ENCODE measurements around the gene EN2.

The EN2 gene

DNA sequence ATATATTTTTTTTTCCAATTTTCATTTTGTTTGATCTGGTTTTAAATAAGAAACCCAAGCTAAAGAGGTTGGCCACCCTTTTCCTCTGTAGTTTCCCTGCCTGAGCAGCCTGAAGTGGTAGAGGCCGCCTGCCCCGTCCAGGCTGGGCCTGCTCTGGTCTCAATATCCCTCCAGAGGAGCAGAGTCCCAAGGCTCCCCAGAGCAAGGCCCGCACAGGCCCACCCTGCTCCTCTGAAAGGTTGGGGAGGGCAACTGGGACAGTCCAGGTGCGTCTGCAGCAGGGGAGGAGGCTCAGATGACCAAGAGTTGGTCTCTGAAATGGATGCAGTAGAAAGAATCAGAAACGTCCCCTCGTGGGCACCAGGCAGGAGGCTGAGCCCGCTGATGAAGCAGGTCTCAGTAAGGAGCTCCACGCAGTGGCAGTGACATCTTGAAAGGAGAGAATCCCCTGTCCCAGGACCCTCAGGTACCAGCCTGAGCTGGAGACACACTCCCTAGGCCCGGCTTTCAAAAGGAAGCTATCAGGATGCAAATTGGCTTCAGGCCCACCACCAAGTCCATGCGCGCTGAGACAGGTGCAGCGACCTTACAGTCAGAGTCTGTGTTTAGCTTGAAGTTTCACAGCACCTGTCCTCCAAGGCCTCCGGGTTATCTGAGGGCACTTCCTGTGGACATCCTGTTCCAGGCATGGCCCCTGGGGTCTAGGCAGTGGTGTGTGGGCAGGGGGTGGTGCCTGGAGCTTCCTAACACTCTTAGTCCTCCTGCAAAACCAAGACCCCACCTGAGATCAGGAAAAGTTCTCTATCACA, 37.7 kb downstream of the EN2 start:
- peaks cover 16 to 24% of the 10 kb centered on the region in 2 donors for H3K27me3 ChIP-seq (ENCODE audit: control insufficient read depth in 2 of 2, insufficient read depth in 2 of 2, low read length in 2 of 2)
- H3K9ac ChIP-seq (ENCODE audit: low read depth in 1 of 2, low read length in 2 of 2) = no peak overlapping the region
- no peak overlapping the region for H3K27ac ChIP-seq (ENCODE audit: low read depth in 2 of 2, low read length in 2 of 2)
- H3K4me1 ChIP-seq (ENCODE audit: control insufficient read depth in 2 of 2, insufficient read depth in 2 of 2, low read length in 2 of 2) = peaks cover 0 to 3% of the 10 kb centered on the region in 2 donors
- H3K36me3 ChIP-seq (ENCODE audit: control insufficient read depth in 2 of 2, insufficient read depth in 2 of 2, low read length in 2 of 2) = no peaks in the 10 kb centered on the region
- H3K4me3 ChIP-seq (ENCODE audit: low read length in 2 of 2) = no peak overlapping the region
- no peaks in the 10 kb centered on the region for H3K9me3 ChIP-seq (ENCODE audit: control insufficient read depth in 2 of 2, low read length in 2 of 2)

- no peaks in the 10 kb centered on the region for H3K9me3 ChIP-seq (ENCODE audit: control insufficient read depth in 2 of 2, low read length in 2 of 2)
- H3K27me3 ChIP-seq (ENCODE audit: control insufficient read depth in 2 of 2, insufficient read depth in 2 of 2, low read length in 2 of 2) = peaks cover 22 to 24% of the 10 kb centered on the region in 2 donors
- H3K9ac ChIP-seq (ENCODE audit: low read depth in 1 of 2, low read length in 2 of 2) = no peak overlapping the region
- H3K36me3 ChIP-seq (ENCODE audit: control insufficient read depth in 2 of 2, insufficient read depth in 2 of 2, low read length in 2 of 2) = no peaks in the 10 kb centered on the region
- peaks cover 0 to 1% of the 10 kb centered on the region in 2 donors for H3K4me1 ChIP-seq (ENCODE audit: control insufficient read depth in 2 of 2, insufficient read depth in 2 of 2, low read length in 2 of 2)
- no peak overlapping the region for H3K4me3 ChIP-seq (ENCODE audit: low read length in 2 of 2)
- H3K27ac ChIP-seq (ENCODE audit: low read depth in 2 of 2, low read length in 2 of 2) = no peak overlapping the region
Measured at GRCh38 chr7:155496267-155497005, 38.5 kb downstream of the EN2 start.

- Histone ChIP-seq H3K27me3 (ENCODE audit: control insufficient read depth in 2 of 2, insufficient read depth in 2 of 2, low read length in 2 of 2) (peaks cover 21 to 22% of the 10 kb centered on the region in 2 donors), H3K27ac (ENCODE audit: low read depth in 2 of 2, low read length in 2 of 2) (no peak overlapping the region), H3K9me3 (ENCODE audit: control insufficient read depth in 2 of 2, low read length in 2 of 2) (no peaks in the 10 kb centered on the region), H3K4me3 (ENCODE audit: low read length in 2 of 2) (no peak overlapping the region), H3K36me3 (ENCODE audit: control insufficient read depth in 2 of 2, insufficient read depth in 2 of 2, low read length in 2 of 2) (no peaks in the 10 kb centered on the region), H3K9ac (ENCODE audit: low read depth in 1 of 2, low read length in 2 of 2) (no peak overlapping the region), H3K4me1 (ENCODE audit: control insufficient read depth in 2 of 2, insufficient read depth in 2 of 2, low read length in 2 of 2) (no peaks in the 10 kb centered on the region)
Measured at GRCh38 chr7:155497149-155497901, 39.4 kb downstream of the EN2 start.

DNA sequence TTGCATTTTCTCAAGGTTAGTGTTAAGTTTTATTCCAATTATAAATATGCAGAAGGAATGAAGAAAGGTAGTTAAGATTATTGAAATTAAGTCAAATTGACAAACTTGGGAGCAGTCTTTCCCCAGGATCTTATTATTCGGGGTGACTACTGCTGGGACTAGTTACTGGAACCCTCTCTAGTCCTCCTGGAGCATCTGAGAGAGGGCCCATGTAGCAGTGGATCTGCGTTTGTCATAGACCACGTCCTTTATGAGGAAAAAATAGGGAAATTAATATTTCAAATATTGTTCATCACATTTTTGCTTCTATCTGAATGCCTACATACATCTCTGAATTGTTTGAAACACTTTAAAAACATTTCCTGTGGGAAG, 47.5 kb downstream of the EN2 start:
- Histone ChIP-seq H3K9me3 (ENCODE audit: control insufficient read depth in 2 of 2, low read length in 2 of 2) (peaks cover 0 to 2% of the 10 kb centered on the region in 2 donors), H3K4me3 (ENCODE audit: low read length in 2 of 2) (no peak overlapping the region), H3K4me1 (ENCODE audit: control insufficient read depth in 2 of 2, insufficient read depth in 2 of 2, low read length in 2 of 2) (peaks cover 0 to 2% of the 10 kb centered on the region in 2 donors), H3K9ac (ENCODE audit: low read depth in 1 of 2, low read length in 2 of 2) (no peak overlapping the region), H3K27ac (ENCODE audit: low read depth in 2 of 2, low read length in 2 of 2) (no peak overlapping the region), H3K36me3 (ENCODE audit: control insufficient read depth in 2 of 2, insufficient read depth in 2 of 2, low read length in 2 of 2) (no peaks in the 10 kb centered on the region), H3K27me3 (ENCODE audit: control insufficient read depth in 2 of 2, insufficient read depth in 2 of 2, low read length in 2 of 2) (peaks cover 62 to 64% of the 10 kb centered on the region in 2 donors)

DNA sequence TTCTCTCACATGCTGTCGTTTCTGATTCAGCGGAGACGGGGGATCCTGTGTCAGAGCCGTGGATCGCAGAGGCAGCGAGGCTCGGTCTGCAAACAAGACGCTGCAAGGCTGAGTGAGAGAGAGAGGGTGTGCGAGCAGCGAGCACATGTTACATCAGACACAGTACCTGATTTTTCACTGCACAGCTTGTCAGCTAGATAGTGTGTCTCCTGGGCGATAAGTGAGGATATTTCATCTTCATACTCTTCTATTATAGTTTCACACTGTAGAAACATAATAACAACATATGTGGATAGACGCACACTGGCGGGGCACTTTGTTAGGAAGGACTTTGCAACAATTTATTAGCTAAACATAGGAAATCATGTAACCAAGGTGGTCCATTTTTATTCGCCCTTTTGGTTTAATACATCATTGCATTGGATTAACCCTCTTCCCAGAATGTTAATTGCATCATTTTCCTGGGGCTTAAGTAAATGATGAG, 49.0 kb downstream of the EN2 start:
- Histone ChIP-seq H3K27ac (ENCODE audit: low read depth in 2 of 2, low read length in 2 of 2) (no peak overlapping the region), H3K36me3 (ENCODE audit: control insufficient read depth in 2 of 2, insufficient read depth in 2 of 2, low read length in 2 of 2) (no peaks in the 10 kb centered on the region), H3K4me3 (ENCODE audit: low read length in 2 of 2) (no peak overlapping the region), H3K4me1 (ENCODE audit: control insufficient read depth in 2 of 2, insufficient read depth in 2 of 2, low read length in 2 of 2) (peaks cover 0 to 2% of the 10 kb centered on the region in 2 donors), H3K27me3 (ENCODE audit: control insufficient read depth in 2 of 2, insufficient read depth in 2 of 2, low read length in 2 of 2) (peaks cover 70 to 72% of the 10 kb centered on the region in 2 donors), H3K9me3 (ENCODE audit: control insufficient read depth in 2 of 2, low read length in 2 of 2) (peaks cover 0 to 2% of the 10 kb centered on the region in 2 donors), H3K9ac (ENCODE audit: low read depth in 1 of 2, low read length in 2 of 2) (no peak overlapping the region)

- Histone ChIP-seq H3K27me3 (ENCODE audit: control insufficient read depth in 2 of 2, insufficient read depth in 2 of 2, low read length in 2 of 2) (peaks cover 74 to 75% of the 10 kb centered on the region in 2 donors), H3K9me3 (ENCODE audit: control insufficient read depth in 2 of 2, low read length in 2 of 2) (peaks cover 0 to 2% of the 10 kb centered on the region in 2 donors), H3K4me1 (ENCODE audit: control insufficient read depth in 2 of 2, insufficient read depth in 2 of 2, low read length in 2 of 2) (peaks cover 0 to 2% of the 10 kb centered on the region in 2 donors), H3K36me3 (ENCODE audit: control insufficient read depth in 2 of 2, insufficient read depth in 2 of 2, low read length in 2 of 2) (no peaks in the 10 kb centered on the region), H3K9ac (ENCODE audit: low read depth in 1 of 2, low read length in 2 of 2) (no peak overlapping the region), H3K4me3 (ENCODE audit: low read length in 2 of 2) (no peak overlapping the region), H3K27ac (ENCODE audit: low read depth in 2 of 2, low read length in 2 of 2) (no peak overlapping the region)
Measured at GRCh38 chr7:155507576-155507975, 49.6 kb downstream of the EN2 start.

- Histone ChIP-seq H3K27ac (ENCODE audit: low read depth in 2 of 2, low read length in 2 of 2) (no peak overlapping the region), H3K27me3 (ENCODE audit: control insufficient read depth in 2 of 2, insufficient read depth in 2 of 2, low read length in 2 of 2) (peaks cover 71 to 77% of the 10 kb centered on the region in 2 donors), H3K9me3 (ENCODE audit: control insufficient read depth in 2 of 2, low read length in 2 of 2) (peaks cover 0 to 2% of the 10 kb centered on the region in 2 donors), H3K4me1 (ENCODE audit: control insufficient read depth in 2 of 2, insufficient read depth in 2 of 2, low read length in 2 of 2) (peaks cover 0 to 2% of the 10 kb centered on the region in 2 donors), H3K36me3 (ENCODE audit: control insufficient read depth in 2 of 2, insufficient read depth in 2 of 2, low read length in 2 of 2) (no peaks in the 10 kb centered on the region), H3K9ac (ENCODE audit: low read depth in 1 of 2, low read length in 2 of 2) (no peak overlapping the region), H3K4me3 (ENCODE audit: low read length in 2 of 2) (no peak overlapping the region)
Measured at GRCh38 chr7:155508376-155509358, 50.7 kb downstream of the EN2 start.

DNA sequence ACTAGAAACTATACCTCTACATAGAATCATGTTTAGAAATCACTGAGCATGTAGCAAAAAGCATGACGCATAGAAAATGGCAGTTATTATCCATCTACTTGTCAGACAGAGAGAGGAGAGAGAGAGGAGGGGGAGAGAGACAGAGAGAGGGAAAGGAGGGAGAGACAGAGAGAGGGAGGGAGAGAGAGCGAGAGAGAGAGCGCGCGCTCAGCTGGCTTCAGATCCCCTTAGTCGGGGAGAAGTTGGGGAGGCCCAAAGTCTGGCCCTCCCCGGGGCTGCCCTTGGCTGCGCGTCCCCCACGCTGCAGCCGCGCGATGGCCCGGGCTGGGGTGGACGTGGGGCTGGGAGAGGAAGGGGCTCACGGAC, 51.4 kb downstream of the EN2 start:
- H3K4me3 ChIP-seq (ENCODE audit: low read length in 2 of 2) = no peak overlapping the region
- no peaks in the 10 kb centered on the region for H3K36me3 ChIP-seq (ENCODE audit: control insufficient read depth in 2 of 2, insufficient read depth in 2 of 2, low read length in 2 of 2)
- no peak overlapping the region for H3K27ac ChIP-seq (ENCODE audit: low read depth in 2 of 2, low read length in 2 of 2)
- no peak overlapping the region for H3K9ac ChIP-seq (ENCODE audit: low read depth in 1 of 2, low read length in 2 of 2)
- H3K4me1 ChIP-seq (ENCODE audit: control insufficient read depth in 2 of 2, insufficient read depth in 2 of 2, low read length in 2 of 2) = peaks cover 0 to 2% of the 10 kb centered on the region in 2 donors
- peaks cover 69 to 81% of the 10 kb centered on the region in 2 donors for H3K27me3 ChIP-seq (ENCODE audit: control insufficient read depth in 2 of 2, insufficient read depth in 2 of 2, low read length in 2 of 2)
- H3K9me3 ChIP-seq (ENCODE audit: control insufficient read depth in 2 of 2, low read length in 2 of 2) = peaks cover 0 to 2% of the 10 kb centered on the region in 2 donors
